GM12872 (cell line): ENCODE results near the gene FOLR2.

ENCODE experiments used
- TF ChIP-seq, protein P1 (sequence below): IDR thresholded peaks from 3 replicates; pipeline ENCODE4 v1.5.1; 2011; ENCODE audit warnings: low read depth, mild to moderate bottlenecking, low read length, moderate library complexity; ENCODE audit not compliant: insufficient read depth

The FOLR2 gene

DNA sequence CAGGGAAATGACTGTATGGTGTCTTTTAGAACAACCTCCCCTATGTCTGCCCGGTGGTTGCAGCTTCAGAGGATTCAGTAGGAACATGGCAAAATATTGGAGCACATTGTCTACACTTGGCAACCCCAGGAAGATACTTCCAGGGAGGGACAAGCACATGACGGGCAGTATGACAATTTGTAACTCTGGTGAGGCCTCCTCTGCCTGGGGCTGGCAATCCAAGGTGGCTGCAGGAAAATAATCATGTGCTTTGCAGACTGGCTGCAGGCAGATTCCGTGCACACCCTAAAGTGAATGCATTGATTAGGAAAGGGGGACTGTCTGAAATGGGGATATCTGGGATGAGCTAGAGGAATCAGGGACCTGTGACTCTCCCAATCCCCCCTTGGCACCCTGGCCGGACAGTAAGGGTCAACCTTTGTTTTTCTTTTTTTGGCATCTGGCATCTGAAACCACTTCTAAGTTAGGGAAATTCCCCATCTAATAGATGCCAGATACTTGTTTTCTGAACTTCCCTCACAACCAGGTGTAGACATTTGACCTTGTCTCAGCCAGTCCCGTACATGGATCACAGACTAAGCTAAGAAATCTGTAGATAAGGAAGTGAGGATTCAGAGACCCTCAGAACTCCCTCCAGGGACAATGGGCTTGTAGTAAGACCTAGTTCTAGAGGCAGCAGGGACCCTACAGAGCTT lies 37.9 kb downstream of the FOLR2 start:
- TF ChIP-seq, protein P1, sequence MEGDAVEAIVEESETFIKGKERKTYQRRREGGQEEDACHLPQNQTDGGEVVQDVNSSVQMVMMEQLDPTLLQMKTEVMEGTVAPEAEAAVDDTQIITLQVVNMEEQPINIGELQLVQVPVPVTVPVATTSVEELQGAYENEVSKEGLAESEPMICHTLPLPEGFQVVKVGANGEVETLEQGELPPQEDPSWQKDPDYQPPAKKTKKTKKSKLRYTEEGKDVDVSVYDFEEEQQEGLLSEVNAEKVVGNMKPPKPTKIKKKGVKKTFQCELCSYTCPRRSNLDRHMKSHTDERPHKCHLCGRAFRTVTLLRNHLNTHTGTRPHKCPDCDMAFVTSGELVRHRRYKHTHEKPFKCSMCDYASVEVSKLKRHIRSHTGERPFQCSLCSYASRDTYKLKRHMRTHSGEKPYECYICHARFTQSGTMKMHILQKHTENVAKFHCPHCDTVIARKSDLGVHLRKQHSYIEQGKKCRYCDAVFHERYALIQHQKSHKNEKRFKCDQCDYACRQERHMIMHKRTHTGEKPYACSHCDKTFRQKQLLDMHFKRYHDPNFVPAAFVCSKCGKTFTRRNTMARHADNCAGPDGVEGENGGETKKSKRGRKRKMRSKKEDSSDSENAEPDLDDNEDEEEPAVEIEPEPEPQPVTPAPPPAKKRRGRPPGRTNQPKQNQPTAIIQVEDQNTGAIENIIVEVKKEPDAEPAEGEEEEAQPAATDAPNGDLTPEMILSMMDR: no peak

DNA sequence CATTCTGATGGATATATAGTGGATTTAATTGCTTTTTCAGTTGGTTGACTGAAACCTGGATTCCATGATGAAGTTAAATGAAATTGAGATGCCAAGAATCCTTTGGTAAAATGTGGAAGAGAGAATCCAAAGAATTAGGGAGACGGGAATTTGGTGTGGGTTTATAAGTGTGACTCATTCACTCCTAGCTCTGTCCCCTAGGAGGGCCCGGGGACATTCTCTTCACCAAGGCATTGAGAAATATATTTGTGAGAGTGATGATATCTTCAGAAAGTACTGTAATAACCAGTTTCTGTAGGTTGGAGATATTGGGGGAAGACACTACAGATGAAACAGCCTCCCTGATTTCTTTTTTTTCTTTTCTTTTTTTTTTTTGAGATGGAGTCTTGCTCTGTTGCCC lies 41.0 kb downstream of the FOLR2 start:
- TF ChIP-seq, protein P1: no peak

DNA sequence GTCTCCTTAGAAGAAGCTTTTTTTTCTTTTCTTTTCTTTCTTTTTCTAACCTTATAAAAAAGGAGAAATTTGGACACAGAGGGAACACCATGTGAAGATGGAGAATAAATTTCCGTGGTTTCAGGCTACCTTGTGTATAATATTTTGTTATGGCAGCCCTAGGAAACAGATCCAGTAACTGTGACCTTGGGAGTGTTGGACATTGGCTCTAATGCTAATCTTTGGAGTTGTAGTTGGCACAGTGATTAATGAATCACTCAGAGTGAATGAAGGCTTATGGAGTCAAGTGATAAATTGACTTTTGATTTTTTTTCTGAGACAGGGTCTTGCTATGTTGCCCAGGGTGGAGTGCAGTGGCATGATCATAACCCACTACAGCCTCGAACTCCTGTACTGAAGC lies 42.9 kb downstream of the FOLR2 start:
- TF ChIP-seq, protein P1: no peak

DNA sequence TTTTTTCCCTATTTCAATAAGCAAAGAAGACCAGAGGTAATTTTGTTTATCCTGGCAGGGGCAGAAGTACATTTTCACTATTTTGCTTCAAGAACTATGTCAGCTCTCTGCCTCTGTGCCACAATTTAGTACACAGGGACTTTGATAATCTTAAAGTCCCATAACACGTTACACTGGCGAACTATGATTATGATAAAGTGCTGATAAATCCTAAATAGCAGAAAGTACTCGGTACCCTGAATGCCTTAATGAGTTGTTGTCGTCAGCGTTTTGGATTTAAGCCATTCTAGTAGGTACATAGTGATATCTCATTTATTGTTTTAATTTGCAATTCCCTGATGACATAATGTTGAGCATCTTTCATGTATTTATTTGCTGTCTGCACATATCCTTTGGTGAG lies 44.0 kb downstream of the FOLR2 start:
- TF ChIP-seq, protein P1: no peak

DNA sequence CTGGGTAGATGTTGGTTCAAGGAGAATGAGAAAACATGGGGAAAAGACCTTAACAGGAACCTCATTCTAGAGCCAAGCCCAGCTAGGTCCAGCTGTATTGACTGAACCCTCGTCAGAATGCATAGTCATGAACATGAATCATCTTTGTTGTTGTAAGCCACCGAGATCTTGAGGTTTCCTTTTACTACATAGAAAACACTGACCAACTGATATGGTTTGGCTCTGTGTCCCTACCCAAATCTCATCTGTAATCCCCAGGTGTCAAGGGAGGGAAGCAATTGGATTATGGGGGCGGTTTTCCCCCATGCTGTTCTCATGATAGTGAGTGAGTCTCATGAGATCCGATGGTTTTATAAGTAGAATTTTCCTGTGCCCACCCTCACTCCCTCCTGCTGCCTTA lies 46.8 kb downstream of the FOLR2 start:
- TF ChIP-seq, protein P1: no peak

DNA sequence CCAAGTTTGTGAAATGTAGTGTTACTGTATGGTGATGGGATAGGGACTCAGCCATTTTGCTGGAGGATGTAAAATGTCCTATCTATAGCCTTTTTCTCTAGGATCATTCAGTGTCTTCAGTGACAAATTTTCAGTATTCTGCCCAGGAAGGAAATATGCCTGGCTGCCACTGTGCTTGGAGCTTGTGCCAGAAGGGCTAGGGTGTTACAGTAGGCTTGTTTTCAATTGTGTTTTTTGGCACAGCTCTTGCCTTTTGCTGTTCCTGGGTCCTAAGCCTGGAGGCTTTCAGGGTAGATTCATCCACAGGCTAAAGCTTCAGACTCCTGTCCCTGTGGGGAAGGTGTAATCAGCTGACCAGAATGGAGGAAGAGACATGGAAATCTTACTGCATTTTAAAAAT lies 49.4 kb downstream of the FOLR2 start:
- TF ChIP-seq, protein P1: no peak

DNA sequence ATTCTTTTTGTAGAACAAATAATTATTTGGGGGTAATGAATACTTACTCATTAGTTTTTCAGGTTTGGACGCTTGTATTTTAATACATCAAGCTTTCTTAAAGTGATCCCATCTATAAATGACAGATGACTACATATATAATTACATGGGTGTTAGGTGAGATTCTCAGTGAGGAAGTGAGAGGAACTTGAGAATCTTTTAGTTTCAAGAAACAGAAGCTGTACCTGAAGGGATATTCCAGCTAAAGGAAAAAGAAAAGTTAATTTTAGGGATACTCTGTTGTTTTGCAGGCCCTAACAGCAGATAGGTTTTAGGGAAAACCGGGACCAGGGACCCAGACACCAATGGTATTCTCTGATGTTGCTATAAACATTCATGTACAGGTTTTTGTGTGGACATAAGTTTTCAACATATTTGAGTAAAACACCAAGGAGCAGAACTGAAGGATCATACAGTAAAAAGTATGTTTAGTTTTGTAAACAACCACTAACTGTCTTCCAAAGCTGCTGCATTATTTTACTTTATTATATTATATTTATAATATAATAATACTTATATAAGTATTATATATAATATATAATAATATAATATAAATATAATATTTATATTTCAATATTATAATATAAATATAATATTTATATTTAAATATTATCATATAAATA lies 51.5 kb downstream of the FOLR2 start:
- TF ChIP-seq, protein P1: no peak
